GM18502 (cell line): ENCODE measurements around the gene CTTNBP2.
A peak's percentile ranks its signal among the peaks of the same experiment; 100 is the strongest.

ENCODE experiments used
- ATAC-seq: cut with Tn5 transposase; IDR thresholded peaks from one replicate; pipeline ENCODE4 v1.9.1; 2021; ENCODE audit warnings: mild to moderate bottlenecking; ENCODE audit not compliant: unreplicated experiment, poor library complexity

Gene CTTNBP2

DNA sequence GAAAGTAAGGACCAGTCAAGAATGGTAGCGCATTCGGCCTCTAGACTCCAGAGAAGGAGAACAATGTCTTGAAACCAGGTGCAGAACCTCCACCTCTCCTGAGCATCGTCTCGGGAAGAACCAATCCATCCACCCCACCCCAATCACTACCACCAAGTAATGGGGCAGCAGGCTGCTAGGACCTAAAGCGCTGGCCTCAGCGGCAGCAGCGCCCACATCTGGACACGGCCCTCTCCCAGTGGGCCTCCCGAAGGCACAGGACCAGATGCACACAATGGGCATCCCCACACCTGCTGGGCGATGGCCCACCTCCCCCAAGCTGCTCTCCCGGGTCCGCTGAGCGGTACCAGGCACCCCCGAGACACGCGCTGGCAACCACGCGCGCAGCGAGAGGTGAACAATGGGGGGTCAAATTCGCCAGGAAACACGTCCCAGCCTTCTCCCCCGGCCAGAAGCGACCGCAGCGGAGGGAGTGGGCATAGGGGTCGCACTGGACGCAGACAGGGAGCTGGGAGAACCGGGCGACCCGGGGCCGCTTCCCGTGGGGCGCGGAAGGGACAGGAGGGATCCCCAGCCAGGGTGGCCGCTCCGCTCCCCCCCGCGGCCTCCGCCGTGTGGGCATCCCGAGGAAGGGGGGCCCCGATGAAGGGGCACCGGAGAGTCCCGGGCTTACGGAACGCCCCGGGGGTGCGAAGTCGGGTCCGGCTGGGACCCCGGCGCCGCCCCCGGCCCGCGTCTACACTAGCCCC, 506 bp downstream of the CTTNBP2 start:
- peak; percentile 38 for ATAC-seq

DNA sequence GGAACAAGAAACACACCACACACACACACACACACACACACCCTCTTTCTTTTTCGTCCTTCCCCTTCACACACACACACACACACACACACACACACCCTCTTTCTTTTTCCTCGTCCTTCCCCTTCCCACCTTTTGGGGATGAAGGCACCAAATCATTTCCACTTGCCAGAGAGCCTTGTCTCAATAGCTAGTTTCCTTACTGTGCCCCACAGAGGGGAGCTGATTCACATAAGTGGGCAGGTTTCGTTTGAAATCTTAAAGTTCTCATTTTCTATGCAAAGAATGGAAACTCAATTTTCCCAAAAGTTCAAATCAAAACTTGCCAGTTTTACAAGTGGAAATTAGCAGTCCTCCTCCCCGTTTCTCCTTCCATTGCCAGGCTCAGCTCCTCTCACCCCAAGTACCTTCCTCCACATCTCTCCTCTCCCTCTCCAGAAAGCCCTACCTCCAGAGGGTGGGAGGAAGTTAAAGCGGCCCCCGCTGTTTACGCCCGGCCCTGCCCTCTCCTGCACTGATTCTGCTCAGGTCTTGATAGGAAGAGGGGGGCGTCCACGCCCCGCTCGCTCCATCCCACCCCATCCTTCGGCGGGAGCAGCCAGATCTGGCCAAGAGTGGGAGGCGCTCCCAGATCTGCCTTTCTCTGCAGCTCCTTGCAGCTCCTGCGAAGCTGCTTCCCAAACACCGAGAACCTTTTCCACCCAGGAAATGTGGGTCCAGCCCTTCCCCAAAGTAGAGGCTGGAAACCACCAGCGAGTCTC, 1.3 kb downstream of the CTTNBP2 start:
- ATAC-seq: no peak

- no peak for ATAC-seq
These were observed 1.9 kb downstream of the CTTNBP2 start for GRCh38 chr7:117871401-117871777.

DNA sequence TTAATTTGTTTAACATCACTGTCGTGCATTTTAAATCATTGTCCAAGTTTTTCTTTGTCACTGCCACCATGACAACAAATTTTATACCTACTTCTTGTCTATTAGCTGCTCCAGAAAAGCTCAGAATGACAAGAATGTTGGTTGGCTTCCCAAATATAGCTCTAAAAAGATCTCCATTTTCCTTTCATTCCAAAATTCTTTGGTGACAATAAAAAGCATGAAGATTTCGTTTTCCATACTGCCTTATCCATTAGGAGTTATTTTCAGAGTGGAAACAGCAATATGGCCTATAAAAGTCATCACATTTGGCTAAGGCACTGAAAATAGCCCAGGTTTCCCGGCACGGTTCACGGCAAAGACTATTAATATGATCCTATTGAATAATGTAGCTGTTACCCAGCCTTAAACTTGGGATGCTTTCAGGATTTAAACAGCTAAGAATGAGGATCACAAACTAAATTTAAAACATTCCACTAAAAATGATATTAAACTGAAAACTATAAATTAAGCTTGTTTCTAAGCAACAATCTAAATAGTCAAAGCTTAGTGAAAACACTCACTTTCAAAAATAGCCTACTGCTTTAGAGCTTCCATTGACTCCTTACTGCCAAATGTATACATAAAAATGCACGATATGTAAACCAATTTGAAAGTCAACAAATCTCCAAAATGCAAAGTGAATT, 2.7 kb downstream of the CTTNBP2 start:
- no peak for ATAC-seq

GRCh38 chr7:117869374-117869773, 3.9 kb downstream of the CTTNBP2 start:
- ATAC-seq: no peak

DNA sequence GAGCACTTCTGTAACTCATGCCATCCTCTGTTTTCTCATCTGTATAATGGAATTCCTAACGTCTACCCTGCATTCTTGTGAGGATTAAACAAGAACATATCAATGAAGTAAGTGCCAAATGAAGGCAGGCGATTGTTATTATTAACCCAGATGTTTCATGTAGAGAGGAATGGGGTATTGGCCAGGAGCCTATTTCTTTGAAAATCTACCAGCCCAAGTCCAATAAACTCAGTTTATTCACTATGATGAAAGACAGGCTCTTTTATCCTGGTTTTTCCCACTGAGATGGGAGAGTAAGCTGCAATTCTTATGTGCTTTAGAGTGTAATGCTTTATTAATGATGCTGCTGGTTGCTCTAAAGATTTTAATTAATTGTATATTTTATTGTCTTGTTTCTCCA, 9.6 kb downstream of the CTTNBP2 start:
- no peak for ATAC-seq

- no peak for ATAC-seq
These were observed 10.9 kb downstream of the CTTNBP2 start for GRCh38 chr7:117862378-117862777.

DNA sequence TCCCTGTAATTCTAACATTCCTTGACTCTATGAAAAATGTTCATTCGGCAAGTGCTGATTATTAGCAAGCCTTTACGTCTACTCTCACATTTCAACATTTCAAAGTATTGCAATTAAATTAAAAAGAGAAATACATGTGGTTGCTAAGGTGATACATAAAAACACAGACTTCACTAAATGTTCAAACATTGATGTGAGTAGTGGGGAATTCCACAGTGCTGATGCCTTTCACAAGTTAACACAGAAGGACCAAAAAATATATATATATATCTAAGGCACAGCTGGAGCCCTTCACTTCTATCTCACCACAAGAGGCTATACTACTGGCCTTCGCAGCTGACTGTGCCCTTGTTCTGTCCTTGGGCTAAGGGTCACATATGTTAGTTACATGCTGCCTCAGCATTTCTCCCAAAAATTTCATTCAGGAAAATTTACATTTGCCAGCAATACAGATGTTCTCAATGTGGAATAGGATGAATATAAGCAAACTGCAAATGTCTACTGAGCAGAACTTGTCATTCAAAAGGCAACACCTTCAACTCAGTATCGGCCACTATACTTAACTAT, 13.9 kb downstream of the CTTNBP2 start:
- ATAC-seq: no peak

DNA sequence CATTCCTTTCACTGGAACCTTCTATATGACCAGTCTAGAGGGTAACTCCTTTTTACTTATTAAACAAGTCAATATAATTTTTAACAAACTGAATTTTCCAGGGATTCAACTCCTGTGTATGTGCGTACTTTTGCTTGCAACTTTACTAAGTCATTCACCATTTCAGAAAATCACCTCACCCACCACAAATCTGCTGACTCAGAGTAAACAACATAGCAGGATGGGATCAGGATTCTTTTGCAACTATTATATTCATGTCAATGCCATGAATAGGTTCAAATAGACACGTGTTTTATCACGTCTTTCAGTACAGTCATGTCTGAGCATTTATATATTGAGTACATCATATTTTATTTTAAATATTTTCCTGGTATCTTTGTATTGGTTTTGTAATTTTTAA, 14.5 kb downstream of the CTTNBP2 start:
- no peak for ATAC-seq

DNA sequence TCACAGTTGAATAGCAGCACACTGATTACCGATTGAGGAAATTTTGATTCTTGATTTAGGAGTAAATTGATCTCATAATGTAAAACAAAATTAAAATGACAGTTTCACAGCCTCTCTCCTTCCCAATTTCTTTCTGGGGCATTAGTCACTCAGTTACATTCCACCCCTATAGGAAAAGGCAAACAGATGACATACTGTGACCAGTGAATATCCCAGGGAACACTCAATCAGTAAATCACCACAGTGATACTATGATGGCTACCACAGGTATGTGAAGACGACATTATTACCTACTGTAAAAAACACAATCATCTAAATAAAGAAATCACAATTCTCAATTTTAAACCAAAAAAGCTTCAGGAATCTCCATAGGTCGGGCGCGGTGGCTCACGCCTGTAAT, 15.5 kb downstream of the CTTNBP2 start:
- ATAC-seq: no peak

- no peak for ATAC-seq
These were observed 17.0 kb downstream of the CTTNBP2 start for GRCh38 chr7:117856196-117856595.

DNA sequence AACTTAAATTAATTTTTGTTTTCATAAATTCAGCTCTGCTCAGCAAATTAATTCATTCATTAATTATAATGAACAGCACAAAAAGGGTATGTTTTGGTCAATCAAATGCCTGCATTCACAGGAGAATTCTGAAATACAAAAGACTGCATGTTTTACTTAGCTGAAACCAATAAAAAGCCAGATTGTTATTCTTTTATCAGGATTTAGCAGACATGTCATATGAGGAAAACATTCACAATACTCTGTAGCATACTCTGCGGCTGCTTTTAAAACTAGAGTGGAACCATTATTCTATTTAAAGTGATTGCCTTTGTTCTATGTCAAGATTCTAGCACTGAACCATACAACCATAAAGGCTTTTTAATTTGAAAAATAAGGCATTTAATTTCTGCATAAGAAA, 19.1 kb downstream of the CTTNBP2 start:
- no peak for ATAC-seq

DNA sequence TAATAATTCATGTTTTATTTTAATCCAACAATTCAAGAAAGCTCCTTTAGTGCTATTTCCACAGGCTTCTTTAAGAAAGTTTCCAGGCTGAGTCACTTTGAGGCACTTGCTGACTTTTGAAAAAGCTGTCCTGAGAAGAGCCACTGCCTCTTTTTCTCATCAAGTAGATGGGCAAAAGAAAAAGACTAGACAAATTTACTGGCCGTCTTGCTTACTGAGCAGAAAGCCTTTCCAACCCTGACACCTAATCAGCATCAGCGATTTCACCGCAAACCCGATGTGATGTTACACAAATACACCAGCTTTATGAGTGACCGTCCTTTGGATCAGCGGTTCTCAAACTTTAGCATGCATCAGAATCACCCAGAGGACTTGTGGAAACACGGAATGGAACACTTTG, 24.3 kb downstream of the CTTNBP2 start:
- no peak for ATAC-seq

GRCh38 chr7:117844678-117845077, 28.6 kb downstream of the CTTNBP2 start:
- no peak for ATAC-seq

- ATAC-seq: no peak
These were observed 31.6 kb downstream of the CTTNBP2 start for GRCh38 chr7:117841611-117842010.

GRCh38 chr7:117841011-117841410, 32.2 kb downstream of the CTTNBP2 start:
- ATAC-seq: no peak

DNA sequence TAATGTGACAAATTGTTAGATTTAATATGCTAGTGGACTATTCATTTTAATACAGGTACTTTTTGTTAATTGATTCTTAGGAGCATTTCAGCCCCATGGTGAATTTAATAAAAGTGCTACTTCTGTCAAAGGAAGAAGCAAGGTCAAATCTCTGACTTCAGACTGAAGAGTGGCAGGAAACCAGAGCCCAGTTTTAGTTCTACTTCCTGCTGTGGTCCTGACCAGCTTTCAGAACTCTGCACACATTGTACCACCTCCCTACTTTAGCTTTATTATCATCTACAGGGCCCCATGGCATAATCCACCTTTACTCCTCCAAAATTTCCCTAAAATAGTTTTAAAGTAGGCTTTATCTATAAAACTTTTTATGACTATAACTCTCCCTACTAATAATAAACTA, 33.7 kb downstream of the CTTNBP2 start:
- ATAC-seq: peak; percentile 74

GRCh38 chr7:117837841-117838240, 35.4 kb downstream of the CTTNBP2 start:
- ATAC-seq: peak; percentile 92

DNA sequence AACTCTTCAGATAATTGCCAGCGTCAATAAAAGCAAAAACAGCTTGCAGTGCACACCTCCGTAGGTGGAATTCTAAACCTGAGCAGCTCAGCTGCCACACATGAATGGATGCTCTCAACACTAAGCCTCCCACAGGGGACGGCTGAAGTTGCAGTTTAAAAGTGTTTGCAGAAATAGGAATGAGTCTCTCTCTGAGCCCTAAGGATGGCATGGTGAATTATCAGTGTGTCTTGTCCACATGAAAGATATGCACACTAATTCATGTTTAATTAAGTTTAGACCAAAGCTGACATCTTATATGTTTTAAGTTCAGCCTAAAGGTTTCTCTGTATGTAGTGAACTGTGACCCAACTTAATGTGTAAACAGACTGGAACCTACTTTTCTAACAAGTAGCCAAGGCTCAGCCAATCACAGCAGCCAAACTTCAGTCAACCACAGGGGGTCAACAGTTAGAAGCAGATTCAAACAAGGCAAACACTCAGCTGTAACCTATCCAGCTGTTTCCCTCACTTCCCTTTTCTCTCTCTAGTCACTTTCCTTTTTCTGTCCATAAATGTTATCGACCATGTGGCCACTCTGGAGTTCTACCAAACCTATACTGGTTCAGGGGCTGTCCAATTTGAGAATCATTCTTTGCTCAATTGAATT, 38.1 kb downstream of the CTTNBP2 start:
- ATAC-seq: no peak

DNA sequence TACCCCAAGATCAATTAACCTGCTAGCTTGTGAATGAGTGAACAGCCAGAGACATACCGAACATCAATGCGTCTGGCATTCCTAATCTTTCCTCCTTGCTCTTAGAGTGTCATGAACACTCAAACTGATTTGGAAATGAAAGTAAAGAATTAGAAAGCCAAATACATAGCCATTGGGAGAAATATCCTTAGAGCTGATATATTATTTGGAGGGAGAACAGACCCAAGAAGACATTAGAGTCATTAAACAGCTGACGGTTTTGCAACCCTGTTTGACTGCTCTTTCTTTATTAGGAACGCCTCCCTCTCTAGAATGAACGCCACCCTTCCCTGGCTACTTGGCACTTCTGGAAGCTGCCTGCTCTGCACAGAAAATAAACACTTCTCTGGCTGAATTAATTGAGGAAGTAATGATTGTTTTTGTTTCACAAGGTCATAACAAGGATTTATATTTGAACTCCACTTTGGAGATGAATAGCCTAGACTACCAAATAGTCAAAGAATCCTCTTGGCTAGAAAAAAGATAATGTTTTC, 42.8 kb downstream of the CTTNBP2 start:
- no peak for ATAC-seq
